Bone marrow (tissue), 2 donors: Measurements from ENCODE around the gene THOC1.
A peak's percentile ranks its signal among the peaks of the same experiment; 100 is the strongest.
"Not testable (repeated sequence)": the region's sequence is repeated elsewhere in the genome, so short reads cannot be mapped to it uniquely, and the experiment has no call there.

Experiments used
- DNase-seq, 2 donors: peaks; one replicate each; lab custom pipeline; 2025; lab: John Stamatoyannopoulos, UW

The THOC1 gene

GRCh38 chr18:267688-268552 lies at the start of gene THOC1:
THOC1 (minus strand) TSS chr18:268047; CDS start chr18:268019, 28 bp downstream.
- DNase-seq = peak; percentile 84 to 86

- no peak for DNase-seq
These were observed 49.8 kb upstream of the THOC1 start for GRCh38 chr18:317618-318017.

- no peak for DNase-seq
These were observed 48.5 kb upstream of the THOC1 start for GRCh38 chr18:316393-316792.

GRCh38 chr18:313931-314330 lies 46.1 kb upstream of the THOC1 start:
- DNase-seq = no peak

GRCh38 chr18:312415-312814 lies 44.6 kb upstream of the THOC1 start:
- no peak for DNase-seq

- no peak for DNase-seq
These were observed 42.2 kb upstream of the THOC1 start for GRCh38 chr18:310042-310441.

GRCh38 chr18:308086-308485 lies 40.2 kb upstream of the THOC1 start:
- DNase-seq = not testable (repeated sequence)

GRCh38 chr18:306608-307255 lies 38.9 kb upstream of the THOC1 start:
- DNase-seq = no peak

GRCh38 chr18:305003-305501 lies 37.2 kb upstream of the THOC1 start:
- DNase-seq = no peak

GRCh38 chr18:303607-304006 lies 35.8 kb upstream of the THOC1 start:
- no peak for DNase-seq

- no peak for DNase-seq
These were observed 35.2 kb upstream of the THOC1 start for GRCh38 chr18:303011-303410.

GRCh38 chr18:302097-302496 lies 34.2 kb upstream of the THOC1 start:
- DNase-seq = no peak

GRCh38 chr18:297936-298335 lies 30.1 kb upstream of the THOC1 start:
- no peak for DNase-seq

- DNase-seq = no peak
These were observed 28.1 kb upstream of the THOC1 start for GRCh38 chr18:295756-296490.

- no peak for DNase-seq
These were observed 26.7 kb upstream of the THOC1 start for GRCh38 chr18:294566-294965.

- DNase-seq = no peak
These were observed 25.7 kb upstream of the THOC1 start for GRCh38 chr18:293536-293935.

- no peak for DNase-seq
These were observed 24.4 kb upstream of the THOC1 start for GRCh38 chr18:292271-292670.

GRCh38 chr18:289970-290369 lies 22.1 kb upstream of the THOC1 start:
- not testable (repeated sequence) for DNase-seq

- DNase-seq = no peak
These were observed 21.2 kb upstream of the THOC1 start for GRCh38 chr18:289026-289425.

- DNase-seq = no peak
These were observed 18.9 kb upstream of the THOC1 start for GRCh38 chr18:286515-287310.

- DNase-seq = no peak
These were observed 18.0 kb upstream of the THOC1 start for GRCh38 chr18:285817-286216.

GRCh38 chr18:275486-275885 lies 7.6 kb upstream of the THOC1 start:
- DNase-seq = no peak
